ENCODE measurements around the gene SPATA46.
"Not testable (repeated sequence)": the region's sequence is repeated elsewhere in the genome, so short reads cannot be mapped to it uniquely, and the experiment has no call there.

SPATA46 gene

GRCh38 chr1:162373072-162373427 lies 3.6 kb downstream of the SPATA46 start:
- no peak for DNase-seq

DNA sequence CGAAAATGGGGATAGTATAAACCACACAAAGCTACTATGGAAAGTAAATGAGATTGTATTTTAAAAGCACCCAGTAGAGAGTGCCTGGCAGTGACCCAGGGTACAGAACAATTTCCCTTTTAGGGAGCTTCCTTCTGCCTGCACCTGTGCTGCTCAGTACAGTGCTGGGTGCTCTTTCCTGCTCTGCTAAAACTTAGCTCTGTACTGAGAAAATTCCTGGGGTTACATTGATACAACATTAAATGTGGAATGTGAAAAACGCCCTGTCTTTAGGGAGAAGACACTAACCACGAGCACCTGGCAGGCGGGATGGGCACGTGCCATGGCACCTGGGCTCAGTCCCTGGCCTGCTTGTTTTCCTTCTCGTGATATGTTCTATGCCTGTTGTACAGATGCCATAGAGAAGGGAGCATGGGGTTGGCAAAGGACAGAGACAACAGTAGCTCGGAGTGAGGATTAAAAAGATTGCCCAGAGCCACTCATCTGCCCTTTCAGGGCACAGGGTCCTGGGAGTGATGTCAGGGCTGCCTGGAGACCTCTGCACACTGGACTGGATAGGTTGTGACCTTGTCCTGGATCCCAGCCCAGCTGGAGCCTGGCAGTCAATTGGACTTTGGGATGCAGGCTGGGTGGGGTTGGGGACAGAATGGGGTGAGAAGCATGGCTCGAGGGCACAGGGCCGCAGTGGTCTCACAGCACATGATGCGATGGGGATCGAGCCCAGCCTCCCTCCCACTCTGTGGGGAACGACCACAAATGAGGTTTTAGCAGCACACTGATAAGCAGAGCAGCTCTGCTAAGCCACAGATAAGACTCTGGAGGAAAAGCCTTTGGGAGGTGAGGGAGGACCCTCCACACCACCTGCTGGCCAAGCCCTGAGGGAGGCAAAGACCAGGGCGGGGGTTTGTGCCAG lies 4.2 kb downstream of the SPATA46 start:
- no peak for DNase-seq

- no peak for DNase-seq
These were observed 5.0 kb downstream of the SPATA46 start for GRCh38 chr1:162371611-162372010.

DNA sequence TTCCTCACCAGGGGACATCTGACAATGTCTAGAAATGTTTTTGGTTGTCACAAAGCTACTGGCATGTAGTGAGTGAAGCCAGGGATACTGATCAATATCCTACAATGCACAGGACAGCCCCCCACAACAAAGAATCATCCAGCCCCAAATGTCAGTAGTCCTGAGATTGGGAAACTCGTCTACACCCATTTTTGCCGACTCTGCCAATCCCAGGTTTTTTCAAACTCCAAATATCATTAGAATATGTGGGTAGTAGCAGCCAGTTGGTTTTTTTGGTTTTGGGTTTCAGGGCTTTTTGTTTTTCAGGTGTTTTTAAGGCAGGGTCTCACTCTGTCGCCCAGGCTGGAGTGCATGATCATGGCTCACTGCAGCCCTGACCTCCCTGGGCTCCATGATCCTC lies 5.9 kb downstream of the SPATA46 start:
- no peak for DNase-seq

GRCh38 chr1:162370161-162370560 lies 6.5 kb downstream of the SPATA46 start:
- no peak for DNase-seq

DNA sequence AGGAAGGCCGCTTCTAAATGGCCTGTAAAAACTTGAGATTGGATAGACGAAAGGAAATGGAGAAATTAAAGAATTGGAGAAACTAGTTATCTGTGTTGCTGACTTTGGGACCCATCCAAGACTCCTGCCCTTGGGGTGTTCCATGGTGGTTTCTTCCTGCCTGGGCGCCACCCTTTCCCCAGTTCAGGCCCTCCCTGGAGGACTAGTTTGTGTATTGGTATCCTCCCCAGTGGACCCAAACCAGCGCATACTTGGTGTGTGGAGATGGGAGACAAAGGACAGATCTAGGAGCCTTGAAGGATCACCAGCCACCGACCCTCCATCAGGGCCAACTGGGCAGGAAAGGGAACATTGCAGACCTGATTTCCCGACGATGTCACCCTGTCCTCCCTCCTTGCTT lies 7.1 kb downstream of the SPATA46 start:
- DNase-seq = no peak

DNA sequence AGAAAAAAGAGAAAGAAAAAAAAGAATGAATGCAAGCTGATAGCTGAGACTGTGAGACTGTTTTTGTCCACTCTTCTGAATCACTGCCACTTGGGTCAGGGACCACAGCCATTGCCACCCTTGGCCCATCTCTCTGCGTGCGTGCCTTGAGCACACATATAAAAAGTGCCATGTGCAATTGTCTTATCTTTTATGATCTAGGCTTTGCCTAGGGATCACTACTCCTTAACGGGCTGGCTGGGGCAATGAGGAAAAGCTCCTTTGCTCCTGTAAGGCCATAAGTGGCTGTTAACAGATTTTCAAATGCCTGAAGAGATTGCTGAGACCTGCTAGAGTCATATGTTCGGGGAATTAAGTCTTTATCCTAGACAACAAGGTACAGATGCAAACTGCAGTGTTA lies 8.2 kb downstream of the SPATA46 start:
- DNase-seq = peak; percentile 78

DNA sequence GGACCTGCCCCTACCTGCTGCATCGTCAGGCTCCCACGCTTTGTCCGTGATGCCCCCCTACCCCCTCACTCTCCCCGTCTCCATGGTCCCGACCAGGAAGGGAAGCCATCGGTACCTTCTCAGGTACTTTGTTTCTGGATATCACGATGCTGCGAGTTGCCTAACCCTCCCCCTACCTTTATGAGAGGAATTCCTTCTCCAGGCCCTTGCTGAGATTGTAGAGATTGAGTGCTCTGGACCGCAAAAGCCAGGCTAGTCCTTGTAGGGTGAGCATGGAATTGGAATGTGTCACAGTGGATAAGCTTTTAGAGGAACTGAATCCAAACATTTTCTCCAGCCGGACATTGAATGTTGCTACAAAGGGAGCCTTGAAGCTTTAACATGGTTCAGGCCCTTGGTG lies 8.9 kb downstream of the SPATA46 start:
- DNase-seq = no peak

- DNase-seq = no peak
These were observed 9.6 kb downstream of the SPATA46 start for GRCh38 chr1:162367073-162367472.

GRCh38 chr1:162366671-162367070 lies 10.0 kb downstream of the SPATA46 start:
- DNase-seq = no peak

DNA sequence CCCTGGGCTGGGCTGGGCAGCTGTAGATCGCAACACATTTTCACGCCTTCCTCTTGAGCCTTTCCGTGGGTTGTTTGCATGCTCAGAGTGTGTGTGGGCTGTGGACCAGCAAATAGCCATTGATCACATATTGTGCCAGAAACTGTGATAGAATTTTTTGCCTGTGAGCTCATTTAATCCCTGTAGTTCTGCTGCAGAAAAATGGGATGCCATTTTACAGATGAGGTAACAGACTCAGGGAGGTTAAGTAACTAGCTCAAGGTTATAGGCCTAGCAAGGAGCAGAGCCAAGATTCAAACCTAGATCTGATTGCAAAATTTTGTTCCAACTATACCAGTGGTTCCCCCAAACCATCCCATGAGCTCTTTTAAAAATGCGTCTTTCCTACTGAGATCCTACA lies 10.5 kb downstream of the SPATA46 start:
- no peak for DNase-seq

GRCh38 chr1:162365284-162366020 lies 11.2 kb downstream of the SPATA46 start:
- DNase-seq = no peak

DNA sequence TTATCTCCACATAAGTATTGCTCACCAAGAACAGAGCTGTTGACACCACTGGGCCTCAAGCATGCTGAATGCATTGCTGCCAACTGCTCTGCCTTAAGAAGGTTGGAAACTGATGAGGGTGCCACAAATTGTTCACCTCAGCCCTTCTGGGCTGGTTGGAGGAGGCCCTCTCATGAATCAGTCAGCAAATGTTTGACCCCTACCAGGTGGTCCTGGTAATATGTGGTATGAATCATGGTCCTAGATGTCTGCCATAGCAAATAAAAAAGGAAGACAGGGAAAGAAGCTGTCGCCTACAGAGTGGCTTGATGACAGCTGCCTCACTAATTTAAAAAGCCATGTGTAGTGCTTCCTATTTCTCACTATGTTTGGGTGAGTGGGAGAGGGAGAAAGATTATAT lies 12.2 kb downstream of the SPATA46 start:
- DNase-seq = no peak

- no peak for DNase-seq
These were observed 12.8 kb downstream of the SPATA46 start for GRCh38 chr1:162363823-162364222.

DNA sequence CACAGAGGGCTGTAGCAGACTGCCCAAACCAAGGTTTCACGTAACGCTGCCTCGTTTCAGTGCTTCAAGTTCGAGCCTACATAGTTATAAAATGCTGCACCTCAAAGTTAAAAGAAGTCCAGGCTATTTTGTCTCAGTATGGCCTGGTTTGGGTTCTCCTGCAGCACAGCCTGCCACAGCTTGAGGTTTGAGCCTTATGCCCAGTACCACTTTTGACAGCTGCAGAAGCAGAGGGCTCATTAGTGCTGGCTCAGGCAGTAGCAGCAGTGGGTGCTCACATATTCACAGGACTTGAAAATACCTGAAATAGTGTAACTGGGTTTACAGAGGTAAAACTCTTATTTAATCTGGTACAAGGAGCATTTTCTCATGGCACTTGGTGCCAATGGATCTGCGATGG lies 15.3 kb downstream of the SPATA46 start:
- no peak for DNase-seq

DNA sequence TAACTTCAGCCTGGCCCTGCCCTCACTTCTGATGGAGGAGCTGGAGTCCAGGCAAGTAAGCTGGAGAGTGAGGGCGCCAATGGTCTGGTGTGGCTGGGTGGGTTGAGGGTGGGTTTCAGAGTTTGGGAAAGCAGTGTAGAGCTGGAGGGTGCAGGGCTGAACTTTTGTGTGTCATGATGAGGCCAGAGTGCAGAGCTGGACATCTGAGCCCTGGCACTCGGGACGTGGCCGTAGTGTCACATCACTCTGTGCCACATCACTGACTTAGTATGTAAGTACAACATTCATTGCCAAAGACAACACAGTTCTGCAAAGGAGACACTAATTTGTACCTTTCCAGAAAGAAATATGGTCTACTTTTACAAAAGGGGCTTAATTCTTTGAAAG lies 15.8 kb downstream of the SPATA46 start:
- DNase-seq = no peak

GRCh38 chr1:162360237-162360873 lies 16.3 kb downstream of the SPATA46 start:
- no peak for DNase-seq

DNA sequence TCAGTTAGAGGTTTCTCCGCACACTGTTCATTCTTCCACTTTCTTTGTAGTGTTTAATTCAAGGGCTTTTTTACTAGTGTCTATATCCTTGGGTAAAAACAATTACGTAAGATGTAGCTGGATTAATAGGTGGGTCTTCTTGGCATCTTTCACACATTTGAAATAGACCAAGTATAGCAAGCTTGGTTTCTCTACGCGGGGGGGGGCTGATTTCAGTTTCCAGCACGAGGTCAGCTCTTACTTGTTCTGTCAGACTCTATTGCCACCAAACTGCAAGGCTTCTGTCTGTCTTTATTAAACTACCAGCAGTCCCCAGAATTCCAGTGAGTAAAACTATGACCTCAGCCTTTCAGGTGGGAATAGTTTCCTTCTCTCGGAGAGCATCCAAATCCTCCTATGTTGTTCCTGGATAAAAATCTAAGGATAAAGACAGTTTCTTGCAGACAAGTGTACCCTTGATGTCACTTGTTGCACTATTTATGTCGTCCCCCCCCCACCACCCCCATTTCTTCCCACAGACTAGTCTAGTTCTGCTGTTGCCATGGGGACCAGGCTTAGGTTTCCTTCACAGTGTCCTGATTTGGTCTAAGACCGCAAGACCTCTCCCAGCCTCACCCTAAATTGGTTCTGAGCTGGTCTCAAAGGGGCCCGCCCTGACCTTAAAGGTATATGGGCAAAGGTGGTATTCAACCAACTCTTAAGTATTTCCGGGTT lies 17.0 kb downstream of the SPATA46 start:
- DNase-seq = no peak

DNA sequence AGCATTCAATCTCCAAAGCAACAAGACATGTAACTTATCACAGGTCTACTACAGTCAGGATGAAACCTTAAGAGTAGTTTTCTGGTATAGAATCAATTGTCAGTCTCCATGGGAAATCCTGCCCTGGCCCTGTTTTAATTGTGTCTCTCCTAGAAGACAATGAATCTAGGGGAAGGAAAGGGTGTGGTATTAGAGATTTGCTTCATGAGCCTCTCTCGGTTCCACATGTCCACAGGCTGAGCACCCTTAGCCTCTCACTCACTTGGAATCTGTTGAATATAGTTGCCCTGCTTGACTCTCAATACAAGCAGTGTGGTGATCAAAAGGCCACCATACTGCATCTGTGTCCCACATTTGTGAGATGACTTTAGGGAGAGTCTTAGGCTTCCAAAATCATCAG lies 17.7 kb downstream of the SPATA46 start:
- no peak for DNase-seq

GRCh38 chr1:162357681-162358266 lies 18.9 kb downstream of the SPATA46 start:
- DNase-seq = no peak

DNA sequence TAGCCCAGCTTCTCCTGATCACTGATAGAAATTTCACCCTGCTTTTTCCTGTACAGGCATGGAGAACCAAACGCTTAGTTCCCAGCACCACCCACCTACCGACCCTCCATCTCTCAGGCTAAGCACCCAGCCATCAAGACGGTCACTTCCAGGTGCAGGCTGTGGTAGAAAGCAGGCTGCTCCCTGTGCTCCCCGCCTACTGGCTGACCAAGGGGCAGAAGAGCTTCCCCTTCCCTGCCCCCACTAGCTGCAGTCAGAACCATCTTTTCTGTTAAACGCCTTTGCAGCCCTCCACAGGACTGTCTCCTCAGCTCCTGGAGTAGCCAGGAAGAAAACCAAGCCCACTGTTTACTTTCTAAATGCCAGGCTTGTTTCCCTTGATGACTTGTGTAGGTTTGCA lies 23.0 kb downstream of the SPATA46 start:
- no peak for DNase-seq

DNA sequence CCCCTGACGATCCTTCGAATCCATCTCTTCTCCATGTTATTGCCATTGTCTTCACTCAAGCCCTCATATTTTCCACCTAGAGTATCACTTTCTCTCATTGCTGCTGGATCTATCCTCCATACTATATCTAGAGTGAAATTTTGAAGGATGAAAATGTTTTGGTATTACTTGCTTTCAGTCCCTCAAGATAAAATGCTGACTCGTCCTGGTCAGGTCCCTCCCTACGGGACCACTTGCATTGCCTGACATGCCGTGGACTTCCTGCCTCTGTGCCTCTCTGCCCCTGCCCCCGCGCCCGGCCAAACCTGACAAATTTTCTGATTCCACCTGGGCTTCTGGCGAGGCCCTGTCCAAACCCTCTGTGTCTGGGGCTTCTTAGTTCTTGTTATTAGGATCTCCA lies 23.6 kb downstream of the SPATA46 start:
- no peak for DNase-seq

GRCh38 chr1:162351874-162352273 lies 24.8 kb downstream of the SPATA46 start:
- DNase-seq = not testable (repeated sequence)

All from NCI-H524 treated with DMSO at 0.1 percent for 48 hours (cell line).